Uterus (tissue), 4 donors: ENCODE results near the gene DAZL. TPM values are rescaled to one million over a fixed set of nuclear protein-coding genes. Genes with fewer than 3 reads are reported as not detected.

Experiments used
- DNase-seq, 2 donors: peaks; one replicate each; pipeline ENCODE4 v3.0.0-alpha.2; 2019 to 2020
- H3K27ac ChIP-seq, 2 donors: fragments of 200-600 bp; sonication (generic); 1 replicate in 1 of 2; 2 replicates in 1 of 2; pipeline ENCODE4 v1.5.1; 2016 to 2018
- H3K27me3 ChIP-seq, 2 donors: fragments of 200-600 bp; sonication (generic); one replicate each; pipeline ENCODE4 v1.5.1; 2018 to 2019; ENCODE audit warnings: control low read depth in 1 of 2
- H3K36me3 ChIP-seq, 2 donors: fragments of 200-600 bp; sonication (generic); one replicate each; pipeline ENCODE4 v1.5.1; 2019; ENCODE audit warnings: control low read depth in 1 of 2
- H3K4me1 ChIP-seq, 2 donors: fragments of 200-600 bp; sonication (generic); one replicate each; pipeline ENCODE4 v1.5.1; 2018 to 2019; ENCODE audit warnings: control low read depth in 1 of 2
- H3K4me3 ChIP-seq, 2 donors: fragments of 200-600 bp; sonication (generic); 1 replicate in 1 of 2; 2 replicates in 1 of 2; pipeline ENCODE4 v1.5.1; 2018 to 2019; ENCODE audit warnings: mild to moderate bottlenecking in 1 of 2
- H3K9me3 ChIP-seq, 2 donors: fragments of 200-600 bp; sonication (generic); one replicate each; pipeline ENCODE4 v1.5.1; 2019; ENCODE audit warnings: control low read depth in 1 of 2
- POLR2A ChIP-seq, 2 donors: fragments of 450-650 bp; IDR thresholded peaks; one replicate each; pipeline ENCODE4 v1.6.1; 2016; ENCODE audit warnings: antibody characterized with exemption in 2 of 2, mild to moderate bottlenecking in 1 of 2, moderate library complexity in 1 of 2
- intact Hi-C: fragments of 100-400 bp; cut with DNase I; formaldehyde crosslinking; loops from one replicate; pipeline ENCODE4 v1.15.1; 2023; ENCODE audit warnings: low total_unique reads
- total RNA-seq, 4 donors: library from RNA; depleted of rRNA in 3 of 4; stranded (reverse); fragments of >200 nt in 3 of 4; gene quantifications; one replicate each; pipeline versions ENCODE4 v1.1.0 to v1.2.4, GENCODE V29; 2014 to 2023
- TF ChIP-seq, protein P1 (sequence below), 4 experiments: fragments of 200-600 bp in 2 of 4; fragments of 450-650 bp in 2 of 4; sonication (generic) in 2 of 4; IDR thresholded peaks; one replicate each; pipeline ENCODE4 v1.5.1; 2016 to 2019; ENCODE audit warnings: antibody characterized with exemption in 4 of 4, mild to moderate bottlenecking in 2 of 4, moderate library complexity in 1 of 4
- donor health status: DM: yes; HTN: yes; CAD: no.

The DAZL gene
- total RNA-seq, 4 donors from 2014 or later = 0.21 TPM; not detected in 3

DNA sequence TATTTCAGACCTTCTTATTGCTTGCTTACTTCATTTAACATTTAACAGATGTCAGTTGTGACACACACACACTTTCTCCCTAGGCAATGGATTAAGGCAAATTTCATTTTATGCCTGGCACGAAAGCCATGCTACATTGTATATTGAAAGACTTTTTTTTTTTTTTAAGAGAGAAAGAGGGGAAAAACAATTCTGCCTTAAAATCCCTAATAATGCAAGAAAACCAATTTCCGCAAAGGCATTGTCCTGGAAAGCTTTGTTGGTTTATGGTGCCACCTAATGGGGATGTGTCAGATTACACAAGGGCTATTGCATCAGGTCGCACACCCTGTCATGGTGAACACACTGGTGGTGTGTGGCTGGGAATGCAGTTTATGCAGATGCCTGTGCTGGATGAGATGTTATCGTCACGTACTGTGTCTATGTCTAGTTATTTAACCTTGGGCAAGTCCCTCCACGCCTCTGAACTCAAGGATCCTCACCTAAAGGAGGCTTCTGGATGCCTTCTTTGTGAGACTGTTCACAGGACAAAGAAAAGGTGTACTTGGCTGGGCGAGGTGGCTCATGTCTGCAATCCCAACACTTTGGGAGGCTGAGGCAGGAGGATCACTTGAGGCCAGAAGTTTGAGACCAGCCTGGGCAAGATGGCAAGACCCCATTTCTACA lies 54.4 kb downstream of the DAZL start:
- no peak overlapping the region for H3K4me3 ChIP-seq
- intact Hi-C loops = no loop called here

DNA sequence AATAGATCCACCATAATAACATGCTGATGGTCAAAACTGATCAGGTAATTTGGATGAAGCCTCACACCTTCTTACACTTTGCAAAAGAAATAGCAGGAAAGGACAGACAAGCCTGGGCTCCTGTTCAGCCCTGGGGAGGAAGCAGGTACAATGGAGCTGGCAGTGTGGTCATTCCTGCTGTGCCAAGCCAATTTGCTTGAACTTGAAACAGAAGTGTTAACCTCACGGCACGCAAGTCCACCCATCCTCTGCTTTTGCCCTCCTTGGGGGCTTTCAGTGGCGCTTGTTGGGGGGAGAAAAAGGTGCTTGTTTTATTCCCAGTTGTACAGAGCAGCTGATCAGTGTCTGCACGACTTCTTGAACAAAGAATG lies 54.9 kb downstream of the DAZL start:
- DNase-seq = no peak
- H3K4me3 ChIP-seq = no peak overlapping the region

More for the DNA sequence above, 54.4 kb downstream of the DAZL start:
- no peaks in the 10 kb centered on the region for H3K36me3 ChIP-seq
- H3K27ac ChIP-seq = no peak overlapping the region
- no peaks in the 10 kb centered on the region for H3K4me1 ChIP-seq
- H3K27me3 ChIP-seq = no peaks in the 10 kb centered on the region
- H3K9me3 ChIP-seq = no peaks in the 10 kb centered on the region
- no peak for TF ChIP-seq POLR2A (IDR thresholded peaks at IDR 0.05)
- TF ChIP-seq, protein P1, sequence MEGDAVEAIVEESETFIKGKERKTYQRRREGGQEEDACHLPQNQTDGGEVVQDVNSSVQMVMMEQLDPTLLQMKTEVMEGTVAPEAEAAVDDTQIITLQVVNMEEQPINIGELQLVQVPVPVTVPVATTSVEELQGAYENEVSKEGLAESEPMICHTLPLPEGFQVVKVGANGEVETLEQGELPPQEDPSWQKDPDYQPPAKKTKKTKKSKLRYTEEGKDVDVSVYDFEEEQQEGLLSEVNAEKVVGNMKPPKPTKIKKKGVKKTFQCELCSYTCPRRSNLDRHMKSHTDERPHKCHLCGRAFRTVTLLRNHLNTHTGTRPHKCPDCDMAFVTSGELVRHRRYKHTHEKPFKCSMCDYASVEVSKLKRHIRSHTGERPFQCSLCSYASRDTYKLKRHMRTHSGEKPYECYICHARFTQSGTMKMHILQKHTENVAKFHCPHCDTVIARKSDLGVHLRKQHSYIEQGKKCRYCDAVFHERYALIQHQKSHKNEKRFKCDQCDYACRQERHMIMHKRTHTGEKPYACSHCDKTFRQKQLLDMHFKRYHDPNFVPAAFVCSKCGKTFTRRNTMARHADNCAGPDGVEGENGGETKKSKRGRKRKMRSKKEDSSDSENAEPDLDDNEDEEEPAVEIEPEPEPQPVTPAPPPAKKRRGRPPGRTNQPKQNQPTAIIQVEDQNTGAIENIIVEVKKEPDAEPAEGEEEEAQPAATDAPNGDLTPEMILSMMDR (IDR thresholded peaks at IDR 0.05) = peak; percentile 84 to 95 (median 92)
- peak; percentile 61 to 75 for DNase-seq

DNA sequence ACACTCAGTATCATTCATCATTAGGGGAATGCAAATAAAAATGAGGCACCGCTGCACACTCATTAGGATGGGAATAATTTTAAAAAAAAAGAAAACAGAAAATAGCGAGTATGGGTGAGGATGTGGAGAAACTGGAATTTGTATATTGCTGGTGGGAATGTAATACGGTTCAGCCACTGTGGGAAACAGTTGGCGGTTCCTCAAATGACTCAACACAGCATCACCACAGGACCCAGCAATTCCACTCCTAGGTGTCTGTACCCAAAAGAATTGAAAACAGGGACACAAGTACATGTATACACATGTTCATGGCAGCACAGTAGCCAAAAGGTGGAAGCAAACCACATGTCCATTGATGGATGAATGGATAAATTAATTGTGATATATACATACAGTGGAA lies 56.5 kb downstream of the DAZL start:
- Histone ChIP-seq H3K27ac (no peak overlapping the region), H3K4me3 (no peak overlapping the region), H3K27me3 (no peaks in the 10 kb centered on the region), H3K9me3 (no peaks in the 10 kb centered on the region), H3K4me1 (no peaks in the 10 kb centered on the region), H3K36me3 (no peaks in the 10 kb centered on the region)
- no peak for DNase-seq
- TF ChIP-seq, protein P1 (IDR thresholded peaks at IDR 0.05) = no peak
- no peak for TF ChIP-seq POLR2A (IDR thresholded peaks at IDR 0.05)
- intact Hi-C loops = loop anchor here (10.0 kb wide), 1 partner anchor 254 kb away; no protein-coding TSS in a partner anchor

More for the DNA sequence above, 54.9 kb downstream of the DAZL start:
- no peaks in the 10 kb centered on the region for H3K27me3 ChIP-seq
- H3K36me3 ChIP-seq = no peaks in the 10 kb centered on the region
- no peaks in the 10 kb centered on the region for H3K9me3 ChIP-seq
- intact Hi-C loops = no loop called here
- H3K27ac ChIP-seq = no peak overlapping the region
- TF ChIP-seq, protein P1 (IDR thresholded peaks at IDR 0.05) = no peak
- TF ChIP-seq POLR2A (IDR thresholded peaks at IDR 0.05) = no peak
- H3K4me1 ChIP-seq = no peaks in the 10 kb centered on the region

DNA sequence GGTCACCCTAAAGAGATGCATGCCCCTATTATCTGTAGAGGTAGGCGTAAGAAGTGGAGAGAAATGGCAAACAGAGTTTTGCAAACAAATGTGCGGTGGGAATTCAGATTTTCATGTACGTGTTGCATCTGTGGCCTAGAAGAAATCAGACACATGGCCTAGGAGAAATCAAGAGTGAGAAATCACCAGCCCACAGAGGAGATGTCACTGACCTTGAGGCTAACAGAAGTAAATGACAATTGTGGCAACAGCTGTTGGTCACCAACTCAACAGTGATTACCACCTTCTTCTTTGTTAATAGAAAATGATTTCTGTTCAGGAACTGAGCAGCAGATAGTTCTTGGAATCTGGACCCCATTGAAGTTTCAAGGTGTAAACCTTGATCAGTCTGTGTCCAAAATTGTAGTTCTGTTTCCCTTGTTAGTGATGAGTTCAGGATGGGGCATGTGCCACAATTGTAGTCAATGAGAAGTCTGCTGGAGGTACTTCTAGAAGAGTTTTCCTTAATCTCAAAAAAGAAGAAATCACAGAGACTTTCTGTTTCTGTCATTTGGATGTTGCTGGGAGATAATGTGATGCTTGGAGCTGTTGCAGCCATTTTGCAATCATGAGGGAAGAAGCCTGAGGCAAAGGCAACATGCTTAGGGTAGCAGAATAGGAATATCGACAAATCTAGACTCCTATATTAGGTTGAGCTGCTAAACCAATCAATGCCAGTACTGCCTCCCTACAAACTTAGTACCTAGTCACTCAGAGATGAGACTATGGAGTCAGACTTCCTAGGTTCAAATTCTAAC lies 57.5 kb downstream of the DAZL start:
- no peak for DNase-seq
- intact Hi-C loops = loop anchor here (10.0 kb wide), 1 partner anchor 253 kb away; no protein-coding TSS in a partner anchor

More for the DNA sequence above, 57.5 kb downstream of the DAZL start:
- H3K9me3 ChIP-seq = no peaks in the 10 kb centered on the region
- H3K27ac ChIP-seq = no peak overlapping the region
- H3K36me3 ChIP-seq = no peaks in the 10 kb centered on the region
- no peak overlapping the region for H3K4me3 ChIP-seq
- H3K4me1 ChIP-seq = no peaks in the 10 kb centered on the region
- H3K27me3 ChIP-seq = no peaks in the 10 kb centered on the region
- TF ChIP-seq POLR2A (IDR thresholded peaks at IDR 0.05) = no peak
- TF ChIP-seq, protein P1 (IDR thresholded peaks at IDR 0.05) = no peak
